Measurements from ENCODE around the gene AOPEP. TPM values are rescaled to one million over a fixed set of nuclear protein-coding genes. Genes with fewer than 3 reads are reported as not detected.

The AOPEP gene
- total RNA-seq, 1 experiment from 2014 or later: 15.0 TPM

GRCh38 chr9:94758880-94759279, 32.4 kb downstream of the AOPEP start:
- Mint-ChIP-seq H3K36me3 (ENCODE audit: insufficient read depth in 1 of 3, low read depth in 3 of 3) (peaks cover 2 to 11% (median 5%) of the 10 kb centered on the region in 3 experiments; a peak in 5 of 7 replicates), H3K4me3 (no peak overlapping the region), H3K27ac (no peak overlapping the region), H3K4me1 (peaks cover 10 to 28% of the 10 kb centered on the region in 2 experiments), H3K9me3 (no peaks in the 10 kb centered on the region; a peak in 1 of 5 replicates), H3K27me3 (ENCODE audit: low read depth) (no peaks in the 10 kb centered on the region)
- H3K14ac ChIP-seq (ENCODE audit: insufficient read depth, low read length): no peak overlapping the region
- H3K18ac ChIP-seq (ENCODE audit: insufficient read length, low read depth, low read length): no peak overlapping the region
- no peak overlapping the region for H2BK12ac ChIP-seq (ENCODE audit: insufficient read length, low read depth, low read length)
- H3K79me1 ChIP-seq (ENCODE audit: insufficient read depth, low read depth, low read length, poor library complexity, severe bottlenecking): no peaks in the 10 kb centered on the region
- no peak for TF ChIP-seq CTCF (conservative IDR thresholded peaks at IDR 0.05)
- no peak overlapping the region for H4K8ac ChIP-seq (replicated peaks; ENCODE audit: insufficient read length, low read depth, low read length)
- H3K4me2 ChIP-seq (ENCODE audit: insufficient read depth, insufficient read length, low read length): no peak overlapping the region
- no peak overlapping the region for H4K91ac ChIP-seq (ENCODE audit: insufficient read length, low read depth, low read length)
- H2BK15ac ChIP-seq (ENCODE audit: low read depth, low read length): no peak overlapping the region
- H2BK120ac ChIP-seq (ENCODE audit: low read depth, low read length, poor library complexity, severe bottlenecking): no peak overlapping the region
- H3K27me3 ChIP-seq (ENCODE audit: insufficient read depth, low read length): no peaks in the 10 kb centered on the region
- no peak for DNase-seq
- no peak overlapping the region for H3K23ac ChIP-seq (ENCODE audit: insufficient read length, low read depth, low read length)
- no peak overlapping the region for H3K56ac ChIP-seq (ENCODE audit: insufficient read length, low read depth, low read length)
- no peak overlapping the region for H3K4ac ChIP-seq (ENCODE audit: low read depth, low read length)
- no peak overlapping the region for H3T11ph ChIP-seq (ENCODE audit: low read length)
- H2AK5ac ChIP-seq (ENCODE audit: insufficient read length, low read length): no peak overlapping the region
- H2BK20ac ChIP-seq (ENCODE audit: low read depth, low read length, poor library complexity, severe bottlenecking): no peak overlapping the region
- H3K27ac ChIP-seq (ENCODE audit: insufficient read length, low read depth, low read length): no peak overlapping the region
- no peak overlapping the region for H2BK5ac ChIP-seq (ENCODE audit: insufficient read length, low read length)
- no CpG with 5 or more reads among the region's 1 CpG for WGBS (ENCODE audit: extremely low coverage, insufficient read length, low lambda C conversion rate)
- no peaks in the 10 kb centered on the region for H3K9me3 ChIP-seq (ENCODE audit: control insufficient read depth, low read depth, low read length)
- no peak overlapping the region for H3K9ac ChIP-seq (ENCODE audit: extremely low read depth, insufficient read length, low read length)
- H2AFZ ChIP-seq (ENCODE audit: low read length): no peak overlapping the region
- no peaks in the 10 kb centered on the region for H3K23me2 ChIP-seq (ENCODE audit: insufficient read length, low read depth, low read length, poor library complexity, severe bottlenecking)
- H4K5ac ChIP-seq (ENCODE audit: insufficient read length, low read depth, low read length): no peak overlapping the region
- H3K79me2 ChIP-seq (ENCODE audit: insufficient read depth, low read length): no peaks in the 10 kb centered on the region
- no peaks in the 10 kb centered on the region for H4K20me1 ChIP-seq (ENCODE audit: control insufficient read depth, insufficient read depth, insufficient read length)
- peaks cover 4% of the 10 kb centered on the region; the same call in 1 of the 2 replicates for H3K4me1 ChIP-seq (ENCODE audit: insufficient read depth, low read length)
